HG02885 (cell line): Measurements from ENCODE around the gene CDC42BPA.

Experiments used
- ATAC-seq: cut with Tn5 transposase; IDR thresholded peaks from one replicate; pipeline ENCODE4 v1.9.1; 2021; ENCODE audit warnings: mild to moderate bottlenecking; ENCODE audit not compliant: unreplicated experiment, poor library complexity

CDC42BPA gene

GRCh38 chr1:226986496-226987178, 331.7 kb downstream of the CDC42BPA start:
- ATAC-seq: no peak

- no peak for ATAC-seq
Observed at GRCh38 chr1:226985839-226986463, 332.3 kb downstream of the CDC42BPA start.

- no peak for ATAC-seq
Observed at GRCh38 chr1:226985239-226985838, 333.0 kb downstream of the CDC42BPA start.

GRCh38 chr1:226984521-226985238, 333.6 kb downstream of the CDC42BPA start:
- no peak for ATAC-seq

- ATAC-seq: no peak
Observed at GRCh38 chr1:226983992-226984364, 334.3 kb downstream of the CDC42BPA start.

GRCh38 chr1:226983247-226983991, 334.9 kb downstream of the CDC42BPA start:
- no peak for ATAC-seq

- no peak for ATAC-seq
Observed at GRCh38 chr1:226982451-226983177, 335.7 kb downstream of the CDC42BPA start.

GRCh38 chr1:226981838-226982237, 336.5 kb downstream of the CDC42BPA start:
- no peak for ATAC-seq

DNA sequence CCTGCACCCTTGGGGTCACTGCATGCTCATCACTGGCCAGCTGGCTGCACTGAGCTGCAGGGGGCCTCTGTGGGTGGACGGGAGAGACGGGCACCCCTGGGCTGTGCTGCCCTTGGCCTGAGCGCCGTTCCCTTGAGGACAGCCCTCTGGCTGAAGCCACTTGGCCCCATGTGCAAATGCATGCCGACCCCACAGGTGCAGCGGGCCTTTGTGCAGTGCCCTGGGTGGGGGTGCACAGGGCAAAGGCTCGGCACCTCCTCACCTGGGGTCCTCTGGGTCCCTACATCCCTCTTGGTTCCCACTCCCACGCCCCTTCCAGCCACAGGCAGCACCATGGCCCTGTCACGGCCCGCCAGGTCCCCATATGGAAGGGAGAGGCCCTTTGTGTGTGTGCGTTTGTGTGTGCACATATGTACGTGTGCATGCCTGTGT, 336.9 kb downstream of the CDC42BPA start:
- no peak for ATAC-seq

DNA sequence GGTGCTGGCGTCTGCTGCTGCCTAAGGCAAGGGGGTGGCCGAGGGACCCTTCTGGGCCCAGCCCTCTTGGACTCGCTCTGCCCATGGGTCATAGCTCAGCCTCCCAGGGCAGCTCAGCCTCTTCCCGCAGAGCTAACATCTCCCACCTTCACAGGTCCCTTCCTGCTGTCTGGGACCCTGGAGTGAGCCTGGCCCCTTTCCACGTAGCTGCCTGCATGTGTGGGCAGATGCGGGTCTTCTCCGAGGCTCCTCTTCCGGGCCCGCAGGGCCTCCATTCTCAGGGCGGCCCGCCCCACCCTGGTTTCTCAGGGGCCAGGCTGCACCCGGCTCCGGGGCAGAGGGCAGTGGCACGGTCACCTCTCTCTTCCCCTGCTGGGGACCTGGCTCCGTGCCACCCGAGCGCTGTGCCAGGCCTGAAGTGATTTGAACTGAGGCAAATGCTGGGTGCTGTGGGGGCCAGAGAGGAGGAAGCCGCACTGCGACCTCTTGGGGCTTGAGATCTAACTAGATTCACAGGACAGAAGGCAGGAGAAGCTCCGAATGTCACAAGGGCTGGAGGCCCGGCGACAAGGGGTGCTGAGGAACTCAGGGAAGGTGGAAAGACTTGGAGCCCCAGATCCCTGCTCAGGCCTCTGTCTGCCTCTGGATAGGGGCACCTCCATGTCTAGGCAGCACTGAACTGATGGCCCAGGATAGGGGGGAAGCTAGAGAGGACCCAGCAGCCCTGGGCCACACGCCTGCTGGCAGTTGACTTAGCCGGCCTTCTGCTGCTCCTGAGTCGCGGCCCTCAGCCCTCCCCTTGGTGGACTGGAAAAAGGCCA, 337.5 kb downstream of the CDC42BPA start:
- no peak for ATAC-seq

DNA sequence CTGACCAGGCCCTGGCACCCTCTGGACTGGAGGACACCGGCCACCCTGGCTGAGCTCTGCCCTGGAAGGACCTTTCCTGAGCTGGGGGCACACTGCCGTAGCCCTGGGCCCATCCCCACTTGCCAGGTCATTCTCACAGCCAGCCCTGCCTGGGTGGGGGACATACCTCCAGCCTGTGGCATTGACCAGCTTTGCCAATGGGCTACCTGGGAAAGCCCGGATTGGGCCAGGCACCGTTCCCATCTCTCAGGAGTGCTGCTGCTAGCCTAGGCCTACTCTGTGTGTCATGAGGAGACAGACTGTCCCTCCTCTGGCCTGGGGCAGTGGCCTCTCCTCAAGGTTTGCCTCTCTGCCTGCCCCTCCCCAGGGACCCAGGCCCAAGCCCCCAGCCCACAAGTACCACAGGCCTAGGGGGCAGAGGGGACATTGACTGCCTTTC, 338.2 kb downstream of the CDC42BPA start:
- ATAC-seq: no peak

- no peak for ATAC-seq
Observed at GRCh38 chr1:226979517-226980121, 338.7 kb downstream of the CDC42BPA start.

- ATAC-seq: no peak
Observed at GRCh38 chr1:226979115-226979516, 339.2 kb downstream of the CDC42BPA start.

DNA sequence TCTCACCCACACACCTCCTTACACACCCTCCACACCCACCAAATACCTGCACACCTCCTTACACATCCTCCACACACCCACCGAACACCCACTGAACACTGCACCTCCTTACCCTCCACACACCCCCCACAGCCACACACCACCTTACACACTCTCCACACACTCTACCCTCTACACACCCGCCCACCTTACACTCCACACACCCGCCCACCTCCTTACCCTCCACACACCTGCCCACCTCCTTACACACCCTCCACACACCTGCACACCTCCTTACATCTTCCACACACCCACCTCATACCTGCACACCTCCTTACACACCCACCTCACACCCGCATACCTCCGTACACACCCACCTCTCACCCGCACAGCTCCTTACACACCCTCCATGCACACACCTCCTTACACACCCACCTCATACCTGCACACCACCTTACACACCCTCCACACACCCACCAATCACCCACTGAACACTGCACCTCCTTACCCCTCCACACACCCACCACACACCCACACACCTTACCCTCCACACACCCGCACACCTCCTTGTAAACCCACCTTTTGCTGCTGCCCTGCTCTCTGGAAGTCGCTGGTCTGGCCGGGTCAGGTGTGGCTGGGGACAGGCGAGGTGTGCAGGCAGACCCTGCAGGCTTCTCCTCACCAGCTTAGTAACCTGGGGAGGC, 339.7 kb downstream of the CDC42BPA start:
- ATAC-seq: no peak

DNA sequence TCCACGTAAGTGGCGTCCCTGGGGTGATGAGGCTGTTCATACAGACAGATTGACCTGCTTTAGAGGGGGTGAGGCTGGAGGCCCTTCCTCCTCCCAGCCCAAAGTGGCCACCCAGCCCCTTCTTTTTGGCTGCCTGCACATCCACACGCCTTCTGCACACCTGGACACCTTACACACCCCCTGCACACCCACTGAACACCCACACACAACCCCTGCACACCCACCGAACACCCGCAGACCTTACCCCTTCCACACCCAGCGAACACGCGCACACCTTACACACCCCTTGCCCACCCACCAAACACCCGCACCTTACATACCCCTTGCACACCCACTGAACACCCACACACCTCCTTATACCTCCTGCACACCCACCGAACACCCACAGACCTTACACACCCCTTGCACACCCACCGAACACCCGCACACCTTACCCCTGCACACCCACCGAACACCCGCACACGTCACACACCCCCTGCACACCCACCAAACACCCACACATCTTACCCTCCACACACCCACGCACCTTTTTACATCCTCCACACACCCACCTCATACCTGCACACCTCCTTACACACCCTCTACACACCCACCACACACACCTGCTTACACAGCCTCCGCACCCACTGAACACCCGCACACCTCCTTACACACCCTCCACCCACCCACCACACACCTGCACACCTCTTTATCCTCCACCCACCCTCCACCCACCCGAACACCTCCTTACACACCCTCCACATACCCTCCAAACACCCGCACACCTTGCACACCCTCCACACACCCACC, 340.5 kb downstream of the CDC42BPA start:
- ATAC-seq: no peak

DNA sequence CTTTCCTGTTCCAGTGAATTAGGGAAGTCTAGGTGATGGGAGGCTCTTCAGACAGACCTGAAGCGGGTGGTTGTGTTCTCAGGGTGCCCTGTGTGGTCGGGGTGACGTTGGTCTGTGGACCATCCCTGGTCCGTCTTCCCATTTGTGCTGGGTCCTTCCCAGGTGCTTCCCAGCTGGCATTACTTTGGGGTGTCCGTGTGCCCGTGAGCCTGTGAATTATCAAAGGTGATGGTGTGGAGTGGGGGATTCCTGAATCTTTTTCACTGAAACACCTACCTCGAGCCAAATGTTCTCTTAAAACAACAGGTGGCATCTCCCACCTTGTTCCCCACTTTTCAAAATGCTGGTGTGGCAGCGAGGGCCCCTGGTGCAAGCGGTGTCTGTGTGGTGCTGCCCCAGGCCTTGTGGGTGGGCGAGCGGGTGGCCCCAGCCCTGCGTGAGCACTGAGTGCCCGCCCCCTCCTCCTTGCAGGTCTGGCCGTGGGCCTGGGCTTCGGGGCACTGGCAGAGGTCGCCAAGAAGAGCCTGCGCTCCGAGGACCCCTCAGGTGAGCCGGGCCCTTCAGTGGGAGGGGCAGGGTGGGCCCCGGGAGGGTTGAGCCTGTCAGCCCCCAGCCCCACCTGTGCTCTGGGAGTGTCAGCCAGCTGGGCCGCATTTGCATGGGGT, 341.2 kb downstream of the CDC42BPA start:
- ATAC-seq: no peak
